HG03025 (cell line): ENCODE results near the gene TMC3.

Experiments used
- ATAC-seq: cut with Tn5 transposase; IDR thresholded peaks from one replicate; pipeline ENCODE4 v1.9.1; 2021; ENCODE audit warnings: mild to moderate bottlenecking, moderate library complexity; ENCODE audit not compliant: unreplicated experiment, low FRiP score

TMC3 gene

DNA sequence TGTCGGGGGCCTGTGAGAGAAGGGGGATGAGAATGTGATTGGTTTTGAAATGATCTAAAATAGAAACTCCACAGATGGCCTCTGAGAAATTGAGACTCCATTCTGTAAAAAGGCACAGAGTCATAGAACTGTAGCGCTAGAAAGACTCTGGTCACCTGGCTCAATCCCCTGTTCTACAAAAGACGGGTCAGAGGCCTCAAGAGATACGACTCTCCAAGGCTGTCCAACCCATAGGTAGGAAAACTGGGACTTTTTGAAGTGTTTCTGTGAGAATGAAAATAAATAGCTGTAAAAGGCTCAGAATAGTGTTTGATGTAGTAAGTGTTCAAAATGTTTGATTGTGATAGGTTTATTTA, 11.7 kb upstream of the TMC3 start:
- ATAC-seq = no peak

DNA sequence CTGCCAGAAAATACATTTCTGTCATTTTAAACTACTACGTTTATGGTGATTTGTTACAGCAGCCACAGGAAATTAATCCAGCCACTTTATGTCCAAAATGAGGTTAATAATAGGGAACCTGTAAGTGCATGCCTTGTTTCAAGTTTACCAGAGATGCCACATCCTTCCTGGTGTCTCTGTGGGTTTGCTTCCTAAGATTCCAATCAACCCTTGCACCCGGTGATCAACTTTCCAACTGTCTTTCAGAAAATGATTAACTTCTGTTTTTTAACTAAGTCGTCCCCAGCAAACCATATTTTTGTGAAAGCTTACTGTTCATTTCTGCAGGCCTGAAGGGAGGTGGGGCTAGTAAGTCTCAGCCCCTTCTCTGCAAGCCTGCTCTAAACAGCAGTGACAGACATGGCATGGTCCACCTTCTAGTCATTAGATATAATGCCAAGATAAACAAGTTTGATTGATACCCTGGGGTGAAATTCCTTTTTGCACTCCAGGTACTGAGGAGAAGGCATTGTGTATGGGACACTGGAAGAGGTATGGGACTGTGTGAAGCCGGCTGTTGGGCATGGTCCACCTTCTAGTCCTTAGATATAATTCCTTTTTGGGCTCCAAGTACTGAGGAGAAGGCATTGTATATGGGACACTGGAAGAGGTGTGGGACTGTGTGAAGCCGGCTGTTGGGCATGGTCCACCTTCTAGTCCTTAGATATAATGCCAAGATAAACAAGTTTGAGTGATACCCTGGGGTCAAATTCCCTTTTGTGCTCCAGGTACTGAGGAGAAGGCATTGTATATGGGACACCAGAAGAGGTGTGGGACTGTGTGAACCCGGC, 11.1 kb upstream of the TMC3 start:
- no peak for ATAC-seq

DNA sequence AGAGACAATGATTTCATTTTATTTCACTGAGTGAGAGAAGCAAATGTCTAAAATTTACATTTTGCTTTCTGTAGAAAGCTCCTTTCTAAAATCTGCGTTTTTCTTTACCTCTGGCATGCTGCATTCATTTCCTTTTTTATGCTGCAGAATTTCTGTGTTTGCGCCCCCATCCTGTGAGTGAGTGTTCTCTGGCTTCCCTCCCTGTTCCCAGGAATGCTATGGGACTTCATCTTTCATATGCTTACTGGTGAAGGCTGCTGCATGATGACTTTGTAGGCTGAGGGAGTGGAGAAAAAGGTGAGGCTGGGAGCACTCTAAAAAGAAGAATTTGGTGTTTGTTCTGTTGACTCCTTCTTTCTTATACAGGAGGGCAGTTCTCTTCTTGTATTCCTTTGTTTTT, 7.7 kb upstream of the TMC3 start:
- no peak for ATAC-seq

DNA sequence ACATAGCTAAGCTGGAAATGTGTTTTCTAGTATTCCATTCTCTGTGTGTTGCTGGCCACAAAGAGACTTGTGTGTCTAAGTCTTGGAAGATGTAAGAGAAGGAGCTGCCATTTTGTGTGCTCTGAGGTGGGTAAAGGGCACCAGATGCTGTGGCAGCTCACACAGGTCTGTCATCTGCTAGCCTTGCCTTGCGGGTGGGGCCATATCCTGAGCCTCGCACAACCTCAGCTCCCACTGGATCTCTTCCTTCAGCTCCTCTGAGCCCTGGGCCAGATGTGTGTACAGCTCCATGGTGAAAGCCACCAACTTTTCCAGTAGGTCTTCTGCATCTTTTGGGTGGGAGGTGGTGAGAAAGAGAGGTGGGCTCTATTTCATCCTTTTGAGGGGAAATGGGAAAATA, 6.7 kb upstream of the TMC3 start:
- ATAC-seq = no peak

DNA sequence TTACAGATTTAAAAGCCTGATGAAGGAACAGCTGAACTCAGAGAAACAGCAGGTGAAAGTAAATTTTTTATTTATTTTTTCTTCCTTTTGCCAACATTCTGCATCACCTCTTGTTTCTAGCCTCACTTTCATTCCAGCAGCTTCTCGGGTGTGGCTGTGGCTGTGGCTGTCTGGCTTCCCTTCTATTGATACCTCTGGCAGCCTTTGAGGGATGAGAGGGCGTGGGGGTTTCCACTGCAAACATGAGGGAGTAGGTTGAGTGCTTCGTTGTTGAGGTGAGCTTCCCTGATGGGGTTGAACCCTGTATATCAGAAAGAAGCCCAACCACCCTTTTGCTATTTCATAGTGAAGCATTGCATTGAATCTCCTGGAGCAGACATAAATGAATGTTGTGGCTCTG, 6.2 kb upstream of the TMC3 start:
- ATAC-seq = no peak

DNA sequence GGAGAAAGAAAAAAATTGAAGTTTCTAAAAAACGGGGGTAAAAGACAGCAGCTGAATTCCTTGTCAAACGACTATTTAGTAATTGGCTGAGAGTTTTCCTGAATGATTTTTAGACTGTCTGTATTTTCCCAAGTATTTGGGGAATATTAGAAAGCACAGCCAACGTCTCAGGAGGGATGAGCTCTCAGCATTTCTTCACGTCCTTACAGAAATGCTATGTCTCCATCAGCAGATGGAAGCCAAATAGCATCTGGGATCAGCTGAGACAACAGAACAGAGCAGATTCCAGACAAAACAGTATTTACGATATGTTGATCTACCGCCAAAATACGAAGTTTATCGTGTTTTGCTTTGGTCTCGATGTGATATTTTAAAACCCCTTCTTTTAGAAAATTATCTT, 5.3 kb upstream of the TMC3 start:
- ATAC-seq = no peak

DNA sequence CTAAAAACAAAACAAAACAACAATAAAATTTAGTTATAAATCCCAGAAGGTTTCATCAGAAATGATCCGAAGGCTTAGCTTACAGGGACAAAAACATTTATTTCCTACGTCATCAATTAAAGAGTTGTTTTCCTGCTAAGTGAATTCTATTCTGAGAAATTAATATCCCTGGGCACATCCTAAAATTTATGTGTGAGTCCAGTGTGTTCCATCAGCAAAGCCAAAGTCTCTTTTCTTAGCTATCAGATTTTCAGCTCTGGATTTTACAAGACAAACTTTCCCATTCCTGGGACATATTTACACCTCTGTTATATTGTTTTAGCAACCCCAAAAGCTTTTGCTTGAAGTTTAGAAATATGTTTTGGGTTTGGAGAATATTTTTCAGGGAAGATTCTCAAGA, 4.4 kb upstream of the TMC3 start:
- no peak for ATAC-seq

DNA sequence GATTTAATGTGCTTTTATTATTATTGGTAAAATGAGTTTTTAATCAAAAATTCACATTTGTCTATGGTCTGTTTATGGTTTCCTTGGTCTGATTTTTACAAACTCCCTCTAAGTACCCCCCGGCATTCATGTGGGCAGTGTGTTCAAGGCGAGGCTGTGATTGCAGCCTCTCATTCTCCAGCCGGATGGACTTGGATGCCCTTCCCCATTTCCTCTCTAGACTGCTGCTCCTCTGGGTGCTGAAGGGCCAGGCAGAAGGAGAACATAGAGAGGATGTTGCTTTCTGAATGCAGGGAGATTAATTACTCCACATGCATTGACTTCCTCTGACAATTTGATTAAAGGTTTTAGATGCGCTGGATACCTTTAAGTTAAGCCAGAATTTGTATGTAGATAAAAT, 3.9 kb upstream of the TMC3 start:
- no peak for ATAC-seq

DNA sequence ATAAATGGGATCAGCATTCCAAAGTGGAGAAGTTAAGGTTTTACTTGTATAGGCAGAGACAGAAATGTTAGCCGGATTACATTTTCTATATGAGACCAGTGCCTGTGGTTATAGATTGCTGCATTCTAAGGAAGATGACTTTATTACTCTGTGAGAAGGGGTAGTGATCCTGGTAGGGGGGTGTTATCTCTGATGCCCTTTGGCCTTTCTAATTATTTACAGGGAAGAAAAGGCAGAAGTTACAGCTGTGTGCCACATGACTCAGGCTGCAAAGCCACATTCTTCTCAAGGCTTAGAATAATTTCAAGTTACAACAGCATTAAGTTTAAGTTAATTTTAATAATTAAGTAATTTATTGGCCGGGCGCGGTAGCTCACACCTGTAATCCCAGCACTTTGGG, 2.2 kb upstream of the TMC3 start:
- no peak for ATAC-seq

DNA sequence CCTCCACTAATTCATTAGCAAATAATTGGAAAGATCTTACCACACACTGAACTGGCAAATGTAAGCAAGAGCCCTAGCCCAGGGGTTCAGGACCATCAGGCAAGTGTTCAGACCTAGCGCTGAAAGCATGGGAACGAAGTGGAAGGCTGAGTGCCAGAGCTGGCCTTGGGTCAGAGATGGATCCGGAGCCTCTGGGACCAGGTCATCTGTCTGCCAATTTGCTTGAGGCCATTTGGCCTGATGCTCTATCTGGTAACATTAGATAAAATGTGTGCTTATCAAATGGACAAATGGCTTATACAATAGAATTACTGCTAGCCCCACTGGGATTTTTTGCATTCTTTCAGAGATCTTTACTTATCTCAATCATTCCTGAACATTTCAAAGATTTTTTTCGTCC, 1.4 kb upstream of the TMC3 start:
- no peak for ATAC-seq

DNA sequence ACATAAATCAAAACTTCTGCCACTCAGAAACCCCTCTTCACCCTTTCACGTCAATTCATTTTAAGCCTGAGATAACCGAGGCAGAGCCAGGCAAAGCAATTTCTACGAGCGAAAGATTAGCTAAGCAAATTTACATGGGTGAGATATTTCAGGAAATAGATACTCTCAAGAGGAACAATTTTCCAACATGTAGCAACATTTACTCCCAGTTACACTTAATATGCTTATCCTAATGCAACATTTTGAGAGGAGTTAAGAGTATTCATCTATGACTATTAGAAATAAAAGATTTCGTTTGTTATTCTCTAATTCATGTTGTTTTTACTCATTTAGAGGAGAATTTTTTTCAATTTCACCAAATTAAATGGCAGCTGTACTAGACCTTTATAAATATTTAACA, 837 bp downstream of the TMC3 start:
- no peak for ATAC-seq

DNA sequence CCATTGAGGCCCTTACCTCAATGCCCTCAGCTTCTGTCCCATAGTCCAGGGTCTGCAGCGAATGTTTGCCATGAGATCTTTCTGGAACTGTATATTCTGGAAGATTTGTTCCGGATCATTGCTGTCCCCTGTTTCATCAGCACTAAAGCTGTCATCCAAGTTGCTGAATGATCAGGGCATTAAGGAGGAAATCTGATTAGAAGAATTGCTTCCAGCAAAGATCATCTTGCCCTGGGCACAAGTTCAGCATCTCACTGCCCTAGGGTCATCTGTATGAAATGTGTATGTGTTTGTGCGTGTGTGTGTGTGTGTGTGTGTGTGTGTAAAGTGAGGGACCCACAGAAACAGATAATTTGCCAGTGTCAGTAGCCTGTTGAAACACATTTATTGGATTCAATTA, 1.4 kb downstream of the TMC3 start:
- no peak for ATAC-seq

DNA sequence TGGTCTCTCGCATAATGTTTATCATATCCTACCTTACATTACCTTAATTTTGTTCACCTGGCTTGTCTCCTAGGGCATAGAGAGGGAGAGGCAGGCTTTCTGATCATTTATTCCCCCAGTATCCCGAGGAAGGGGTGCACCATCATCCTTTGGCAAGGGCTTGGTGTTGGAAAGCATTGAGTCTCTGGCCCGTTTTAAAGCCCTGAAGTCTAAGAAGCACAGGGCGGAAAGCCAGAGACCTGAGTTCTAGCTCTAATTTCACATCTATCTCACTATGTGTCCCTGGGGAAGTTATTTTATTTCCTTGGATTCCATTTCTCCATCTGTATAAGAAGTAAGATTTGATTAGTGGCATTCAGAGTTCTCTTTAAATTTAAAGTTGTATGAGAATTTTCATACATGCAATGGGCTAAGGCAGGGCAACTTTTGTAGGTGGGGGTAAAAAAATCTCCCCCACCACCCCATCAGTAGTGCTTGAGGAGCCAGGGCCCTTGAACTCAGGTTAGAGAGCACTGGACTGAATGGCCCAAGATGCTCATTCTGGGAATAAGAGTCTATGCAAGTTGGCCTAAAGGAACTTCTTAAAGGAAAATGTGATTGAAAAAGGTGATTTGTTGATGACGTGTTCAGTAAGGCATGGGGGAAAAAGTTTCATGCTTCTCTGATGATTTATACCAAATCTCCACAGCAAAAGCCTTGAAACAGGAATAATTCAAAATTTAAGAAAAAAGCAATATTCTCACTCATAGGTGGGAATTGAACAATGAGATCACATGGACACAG, 10.1 kb downstream of the TMC3 start:
- ATAC-seq = no peak

DNA sequence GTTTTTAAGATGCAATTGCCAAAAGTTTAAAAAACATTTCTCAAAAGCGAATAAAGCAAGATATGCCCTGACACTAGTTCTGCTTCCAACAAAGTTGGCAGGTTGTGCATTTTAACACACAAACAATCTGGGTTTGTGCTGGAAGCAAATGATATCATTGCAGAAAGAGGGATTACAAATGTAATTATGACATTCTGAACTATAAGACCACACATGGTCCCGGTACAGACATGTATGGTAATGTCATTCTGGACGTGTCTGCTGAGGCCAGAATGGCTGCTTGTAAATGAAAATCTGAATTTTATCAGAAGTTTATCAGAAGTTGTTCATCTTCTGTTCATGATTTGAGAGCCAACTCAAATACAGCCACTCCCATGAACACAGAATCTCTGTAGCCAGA, 10.7 kb downstream of the TMC3 start:
- ATAC-seq = no peak

DNA sequence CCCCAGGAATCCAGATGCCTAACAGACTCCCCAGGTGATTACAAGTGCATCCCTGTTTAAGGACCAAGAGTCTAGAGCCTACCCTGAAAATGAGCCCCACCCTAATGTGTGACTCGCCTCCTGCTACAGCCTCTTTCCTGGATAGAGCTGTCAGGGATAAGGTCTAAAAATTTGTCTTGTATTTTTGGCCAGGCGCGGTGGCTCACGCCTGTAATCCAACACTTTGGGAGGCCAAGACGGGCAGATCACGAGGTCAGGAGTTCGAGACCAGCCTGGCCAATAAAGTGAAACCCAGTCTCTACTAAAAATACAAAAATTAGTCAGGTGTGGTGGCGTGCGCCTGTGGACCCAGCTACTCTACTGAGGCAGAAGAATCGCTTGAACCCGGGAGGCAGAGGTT, 11.2 kb downstream of the TMC3 start:
- ATAC-seq = no peak

DNA sequence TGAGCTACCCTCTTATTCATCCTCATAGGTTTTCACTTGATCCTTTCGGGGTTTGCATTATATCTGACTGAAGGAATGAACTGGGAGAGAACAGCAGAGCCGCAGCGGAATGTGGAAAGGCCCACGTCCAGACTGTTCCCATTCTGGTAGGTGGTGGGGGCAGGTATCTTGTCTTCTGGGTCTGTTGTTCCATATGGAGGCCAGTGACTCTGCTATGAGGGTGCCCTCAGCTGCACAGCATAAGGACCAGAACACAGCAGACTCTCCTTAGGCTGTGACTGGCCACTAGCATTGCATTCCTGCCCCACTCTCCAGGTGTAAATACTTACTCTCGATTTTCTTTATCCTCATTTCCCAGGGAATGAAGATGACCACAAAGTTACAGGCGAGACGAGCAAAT, 12.1 kb downstream of the TMC3 start:
- no peak for ATAC-seq

DNA sequence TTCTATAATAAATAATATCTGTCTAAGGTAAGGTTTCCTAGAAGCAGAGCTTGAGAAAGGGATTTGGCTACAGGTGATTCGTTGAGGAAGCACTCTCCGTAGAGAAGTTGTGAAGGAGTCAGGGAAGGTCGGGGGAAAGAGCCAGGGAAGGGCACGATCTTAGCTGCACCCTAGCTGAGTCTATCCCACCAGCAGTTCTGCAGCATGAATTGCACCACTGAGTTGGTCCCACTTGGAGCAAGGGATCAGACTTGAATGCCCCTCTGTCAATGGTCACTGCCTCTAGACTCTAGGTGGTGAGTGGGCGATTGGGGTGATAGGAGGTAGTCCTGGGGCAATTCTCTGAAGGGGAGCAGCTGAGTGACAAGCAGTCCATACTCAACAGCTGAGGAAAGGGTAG, 13.5 kb downstream of the TMC3 start:
- ATAC-seq = no peak

DNA sequence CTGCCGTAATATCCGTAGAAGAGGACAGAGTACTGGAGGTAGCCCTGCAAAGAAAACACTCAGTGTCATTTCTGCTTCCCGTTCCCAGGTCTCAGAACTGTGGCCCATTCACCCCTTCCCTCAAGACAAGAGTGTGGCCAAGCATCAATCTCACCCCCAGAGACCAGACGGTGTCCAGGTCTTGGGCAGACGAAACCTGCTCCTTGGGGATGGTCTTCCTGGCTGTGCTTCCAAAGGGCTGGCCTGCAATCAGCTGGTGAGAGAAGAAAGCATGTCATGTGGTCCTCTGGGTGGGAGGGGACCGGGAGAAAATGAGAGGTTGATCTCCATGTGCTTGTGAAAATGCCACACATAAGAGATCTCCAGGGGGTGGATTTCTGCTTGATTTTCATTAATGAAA, 15.8 kb downstream of the TMC3 start:
- no peak for ATAC-seq

DNA sequence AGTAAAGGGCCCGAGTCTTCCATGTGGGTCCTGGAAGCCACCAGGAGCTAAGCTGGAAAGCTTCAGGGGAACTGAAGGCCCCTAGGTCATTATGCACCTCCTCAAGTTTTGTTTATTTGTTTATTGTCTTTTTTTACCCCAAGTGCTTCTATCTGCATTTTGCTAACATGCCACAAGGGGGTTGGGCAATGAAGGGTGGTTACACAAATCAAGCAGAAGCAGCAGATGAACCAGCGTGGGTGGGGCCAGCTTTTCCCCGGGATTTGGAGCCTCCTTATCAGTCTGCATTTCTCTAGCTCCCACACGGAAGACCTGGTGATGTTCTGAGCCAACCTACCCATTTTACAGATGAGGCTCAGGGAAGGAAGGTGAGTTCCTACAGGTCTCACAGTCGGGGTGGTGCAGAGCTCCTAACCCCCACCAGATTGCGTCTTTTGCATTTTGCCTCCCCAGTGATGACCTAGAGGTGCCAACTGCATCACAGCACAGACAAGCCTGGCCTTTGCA, 16.8 kb downstream of the TMC3 start:
- no peak for ATAC-seq

DNA sequence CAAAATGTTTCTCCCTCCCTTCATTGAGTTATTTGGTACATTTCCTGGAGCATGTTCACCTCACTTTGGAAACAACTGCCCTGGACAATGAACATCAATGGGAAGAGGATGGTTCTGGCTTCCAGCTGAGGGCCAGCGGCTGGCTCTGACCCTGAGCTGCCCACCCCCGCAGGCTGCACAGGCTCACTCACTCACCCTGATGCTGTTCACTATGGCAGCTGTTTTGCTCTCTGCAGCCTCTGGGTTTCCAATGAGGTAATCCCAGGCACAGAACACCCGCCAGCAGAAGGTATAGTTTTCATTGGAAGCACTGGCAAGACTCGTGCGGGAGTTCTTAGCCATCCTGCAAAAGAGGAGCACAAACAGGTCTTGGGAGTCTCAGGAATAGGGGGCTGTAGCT, 17.8 kb downstream of the TMC3 start:
- ATAC-seq = no peak

DNA sequence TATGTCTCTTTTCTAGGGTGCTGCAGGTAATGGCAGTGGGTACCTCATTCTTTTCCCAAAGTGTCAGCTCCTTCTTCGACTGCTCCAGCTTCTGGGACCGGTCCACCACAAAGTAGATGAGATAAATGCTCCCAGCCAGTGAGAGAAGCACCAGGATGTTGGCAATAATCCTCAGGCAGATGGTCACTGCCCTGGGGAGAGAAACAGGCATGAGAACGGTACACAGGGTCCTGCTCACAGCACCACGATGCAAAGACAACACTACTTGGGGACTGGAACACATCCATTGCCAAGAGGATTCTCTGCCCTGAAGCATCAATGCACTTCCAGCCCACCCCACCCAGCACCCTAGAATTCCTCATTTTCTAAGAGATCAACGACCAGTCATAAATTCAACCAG, 22.4 kb downstream of the TMC3 start:
- ATAC-seq = no peak

DNA sequence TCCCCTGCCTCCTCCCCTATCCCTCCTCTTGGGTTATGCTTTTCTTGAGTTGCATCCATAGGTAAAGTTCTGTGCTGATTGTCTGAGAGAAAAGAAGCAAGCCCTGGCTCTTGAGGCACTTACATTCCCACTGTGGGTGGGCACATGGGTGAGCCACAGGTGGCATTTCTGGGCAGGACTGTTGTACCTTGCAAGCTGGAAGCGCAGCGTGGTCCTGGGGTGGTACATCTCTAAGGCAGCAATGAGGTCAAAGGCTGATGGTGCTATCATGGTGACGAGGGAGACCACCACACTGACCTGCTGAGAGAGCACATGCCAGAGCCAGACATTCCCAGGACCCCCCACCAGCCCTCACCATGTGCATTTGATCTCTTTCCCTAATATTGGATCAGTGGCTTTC, 24.7 kb downstream of the TMC3 start:
- ATAC-seq = no peak
